MV-4-11 (cell line): Measurements from ENCODE around the gene CARMIL1.

Experiments
- DNase-seq: peaks from one replicate; lab custom pipeline; 2025; lab: John Stamatoyannopoulos, UW

The CARMIL1 gene

GRCh38 chr6:25659633-25660368 is 380.6 kb downstream of the CARMIL1 start:
- DNase-seq, result no peak

DNA sequence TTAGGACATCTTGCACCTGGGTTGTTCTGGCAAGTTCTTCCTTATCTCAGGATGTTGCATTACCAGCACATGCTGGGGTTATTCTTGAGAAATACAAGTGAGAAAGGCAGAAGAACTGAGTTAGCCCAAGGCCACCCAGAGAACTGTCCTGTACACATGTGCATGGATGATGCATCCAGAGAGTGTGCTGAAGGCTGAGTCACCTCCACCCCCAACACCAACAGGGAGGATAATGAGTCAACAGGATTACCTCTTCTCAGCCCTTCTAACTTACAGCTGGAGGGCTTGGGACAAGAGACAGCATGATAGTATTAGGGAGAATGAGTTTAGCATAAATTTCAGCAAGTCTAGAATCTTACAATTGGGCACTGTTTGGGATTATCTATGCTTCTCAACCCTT is 381.3 kb downstream of the CARMIL1 start:
- peak; percentile 44 for DNase-seq

DNA sequence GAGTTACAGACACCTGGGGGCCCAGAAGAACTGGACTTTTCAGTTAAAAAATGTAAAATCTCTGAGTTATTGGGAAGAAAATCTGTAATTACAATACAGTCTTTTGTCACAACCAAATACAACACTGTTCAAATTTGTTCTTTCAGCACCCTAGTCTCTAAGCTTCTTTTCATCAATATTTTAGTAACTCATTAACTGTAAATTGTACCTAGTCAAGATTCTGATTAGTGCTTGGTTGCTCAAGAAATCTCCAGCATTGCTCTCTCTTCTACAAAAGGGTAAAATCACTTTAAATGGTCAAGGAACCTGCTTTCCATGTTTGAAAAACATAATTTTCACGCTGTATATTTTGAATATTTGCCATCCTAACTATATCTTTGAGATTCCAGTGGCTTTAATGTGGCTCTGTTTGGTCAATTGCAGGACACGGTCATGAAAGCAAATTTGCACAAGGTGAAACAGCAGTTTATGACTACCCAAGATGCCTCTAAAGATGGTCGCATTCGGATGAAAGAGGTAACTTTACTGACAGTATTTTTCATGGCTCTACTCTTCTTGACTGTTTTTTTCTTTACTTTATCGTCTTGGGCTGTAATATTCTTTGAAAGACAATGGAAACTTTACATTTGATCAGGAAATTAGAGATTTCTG is 382.1 kb downstream of the CARMIL1 start:
- DNase-seq, result no peak

- DNase-seq, result no peak
Observed at GRCh38 chr6:25665455-25665854, 386.3 kb downstream of the CARMIL1 start.

DNA sequence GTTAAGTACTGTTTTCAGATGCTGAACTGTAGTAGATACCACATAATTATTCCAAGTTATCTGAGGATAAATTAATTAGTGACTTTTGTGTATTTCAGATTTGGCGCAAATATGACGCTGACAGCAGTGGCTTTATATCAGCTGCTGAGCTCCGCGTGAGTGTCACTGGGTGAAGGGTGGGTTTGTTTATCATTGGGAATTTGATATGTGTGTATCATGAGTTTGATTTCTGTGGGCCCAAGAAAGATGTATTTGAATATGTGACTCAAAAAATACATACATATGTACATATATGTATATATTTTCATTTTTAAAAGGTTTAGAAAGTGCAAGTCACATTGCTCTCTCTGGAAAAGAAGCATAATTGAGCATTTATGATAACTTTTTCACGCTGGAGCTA is 390.2 kb downstream of the CARMIL1 start:
- DNase-seq, result no peak
